Esophagus (tissue), 2 donors: Measurements from ENCODE around the gene THAP9. TPM values are rescaled to one million over a fixed set of nuclear protein-coding genes. Genes with fewer than 3 reads are reported as not detected.

Experiments used
- H3K27ac ChIP-seq, 2 donors: one replicate each; pipeline ENCODE4 v1.5.1; 2013; ENCODE audit warnings: low read depth in 2 of 2, mild to moderate bottlenecking in 2 of 2, inconsistent platforms in 1 of 2, low read length in 1 of 2, moderate library complexity in 1 of 2
- H3K27me3 ChIP-seq, 2 donors: one replicate each; pipeline ENCODE4 v1.6.1; 2013; ENCODE audit warnings: low read length in 2 of 2, control low read depth in 1 of 2, mild to moderate bottlenecking in 1 of 2; ENCODE audit not compliant: insufficient read depth in 2 of 2, control insufficient read depth in 1 of 2
- H3K36me3 ChIP-seq, 2 donors: one replicate each; pipeline ENCODE4 v1.6.1; 2013; ENCODE audit warnings: low read length in 1 of 2; ENCODE audit not compliant: control insufficient read depth in 2 of 2, insufficient read depth in 2 of 2
- H3K4me1 ChIP-seq, 2 donors: one replicate each; pipeline ENCODE4 v1.6.1; 2013; ENCODE audit warnings: low read length in 1 of 2; ENCODE audit not compliant: control insufficient read depth in 2 of 2, insufficient read depth in 2 of 2
- H3K4me3 ChIP-seq, 2 donors: one replicate each; pipeline ENCODE4 v1.5.1; 2013; ENCODE audit warnings: low read length in 2 of 2, mild to moderate bottlenecking in 2 of 2, low read depth in 1 of 2, moderate library complexity in 1 of 2
- H3K9me3 ChIP-seq, 2 donors: one replicate each; pipeline ENCODE4 v1.6.1; 2013; ENCODE audit warnings: mild to moderate bottlenecking in 2 of 2, low read depth in 1 of 2, low read length in 1 of 2, moderate library complexity in 1 of 2; ENCODE audit not compliant: control insufficient read depth in 2 of 2, insufficient read depth in 1 of 2
- WGBS, 2 donors: extraction: QIAGEN DNeasy Blood & Tissue Kit; methylation state at CpG; one replicate each; pipeline ENCODE4 v1.1.7; 2013; 5-methylcytosine and 5-hydroxymethylcytosine counted together
- polyA plus RNA-seq, 2 donors: library from polyadenylated mRNA; stranded (reverse); fragments of 200-250 nt; gene quantifications; one replicate each; pipeline ENCODE4 v1.2.3, GENCODE V29; 2013
- donor health status: healthy with polysubstance abuse.
- donor health status: Bipolar disorder and iron deficiency.

Gene THAP9
- polyA plus RNA-seq, 2 donors, result 1.4 to 1.9 TPM

DNA sequence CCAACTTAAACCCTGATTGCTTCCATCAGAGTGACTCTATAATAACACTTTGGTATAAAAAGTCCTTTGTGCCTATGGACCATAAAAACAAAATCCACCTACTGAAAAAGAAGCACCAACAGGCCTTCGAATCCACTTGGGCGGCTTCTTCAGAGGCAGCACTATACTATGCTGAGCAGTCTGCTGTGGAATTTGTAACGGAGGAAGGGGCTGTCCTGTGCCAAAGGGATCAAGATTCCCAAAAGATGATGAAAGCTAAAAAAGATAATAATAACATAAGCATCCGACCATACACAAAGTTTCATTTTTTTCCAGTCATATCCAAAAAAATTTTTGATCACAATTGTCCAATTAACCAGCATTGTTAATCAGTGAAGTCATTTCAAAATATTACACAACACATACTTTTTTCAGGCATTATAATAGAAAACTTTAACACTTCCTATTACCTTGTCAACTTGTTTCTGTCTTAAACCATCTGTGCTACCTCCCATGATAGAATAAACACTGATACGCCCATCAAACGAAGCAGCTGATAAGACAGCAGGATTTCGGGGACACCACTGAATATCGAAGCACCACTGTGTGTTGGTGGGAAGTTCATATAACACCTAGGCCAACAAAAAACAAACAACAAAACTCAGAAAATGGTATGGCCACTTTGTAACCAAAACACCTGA, 33.7 kb upstream of the THAP9 start:
- H3K27ac ChIP-seq, result peak overlapping the region; percentile 42 to 55
- no peak overlapping the region for H3K4me3 ChIP-seq
- WGBS, 2 donors, result 77 to 86% methylated on average over 8 of the region's 8 CpGs
- peaks cover 0 to 15% of the 10 kb centered on the region in 2 donors for H3K36me3 ChIP-seq
- no peaks in the 10 kb centered on the region for H3K27me3 ChIP-seq
- peaks cover 0 to 2% of the 10 kb centered on the region in 2 donors for H3K4me1 ChIP-seq
- H3K9me3 ChIP-seq, result no peaks in the 10 kb centered on the region

GRCh38 chr4:82868572-82868971, 32.0 kb upstream of the THAP9 start:
- WGBS, 2 donors, result 98% methylated on average over 5 of the region's 5 CpGs
- Histone ChIP-seq H3K4me3 (no peak overlapping the region), H3K27ac (no peak overlapping the region), H3K36me3 (peaks cover 0 to 20% of the 10 kb centered on the region in 2 donors), H3K9me3 (no peaks in the 10 kb centered on the region), H3K27me3 (no peaks in the 10 kb centered on the region), H3K4me1 (peaks cover 2% of the 10 kb centered on the region in 2 donors)

GRCh38 chr4:82885410-82885809, 15.1 kb upstream of the THAP9 start:
- Histone ChIP-seq H3K4me1 (no peaks in the 10 kb centered on the region), H3K4me3 (no peak overlapping the region), H3K36me3 (no peaks in the 10 kb centered on the region), H3K27ac (no peak overlapping the region), H3K9me3 (no peaks in the 10 kb centered on the region), H3K27me3 (no peaks in the 10 kb centered on the region)

DNA sequence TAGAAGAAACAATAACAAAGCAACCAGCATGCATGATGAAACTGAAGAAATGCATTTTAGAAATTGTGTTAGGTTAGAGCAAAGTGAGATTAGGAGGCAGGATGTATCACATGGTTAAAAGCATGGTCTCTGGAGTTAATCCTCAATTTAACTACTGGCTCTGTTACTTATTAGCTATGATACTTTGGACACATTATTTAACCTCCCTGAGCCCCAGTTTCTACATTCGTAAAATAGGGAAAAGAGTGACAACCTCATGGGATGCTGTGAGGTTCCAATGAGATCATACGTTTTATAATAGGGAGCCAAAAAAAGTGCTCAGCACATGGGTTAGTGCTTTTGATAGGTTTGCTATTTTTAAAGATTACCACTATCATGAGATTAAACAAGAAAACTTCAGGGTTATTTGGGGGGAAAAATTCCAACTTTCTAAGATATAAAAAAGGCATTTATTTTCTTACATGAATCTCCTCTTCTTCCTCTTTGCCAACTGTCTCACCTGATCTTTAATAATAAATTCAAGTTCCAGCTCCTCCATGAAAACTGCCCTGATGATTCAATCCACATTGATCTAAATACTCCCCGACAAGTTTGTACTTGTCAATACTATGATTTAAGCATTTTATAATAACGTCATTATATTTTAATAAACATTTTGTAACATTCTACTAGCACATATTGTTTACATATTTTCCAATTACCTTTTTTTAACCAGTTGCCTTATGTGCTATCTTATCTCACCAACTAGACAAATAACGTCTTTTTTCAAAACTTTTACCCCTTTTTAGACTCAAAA, 14.2 kb upstream of the THAP9 start:
- Histone ChIP-seq H3K4me3 (no peak overlapping the region), H3K9me3 (no peaks in the 10 kb centered on the region), H3K27me3 (no peaks in the 10 kb centered on the region), H3K27ac (no peak overlapping the region), H3K4me1 (no peaks in the 10 kb centered on the region), H3K36me3 (no peaks in the 10 kb centered on the region)
- WGBS, 2 donors, result 35 to 40% methylated on average over 5 of the region's 5 CpGs

DNA sequence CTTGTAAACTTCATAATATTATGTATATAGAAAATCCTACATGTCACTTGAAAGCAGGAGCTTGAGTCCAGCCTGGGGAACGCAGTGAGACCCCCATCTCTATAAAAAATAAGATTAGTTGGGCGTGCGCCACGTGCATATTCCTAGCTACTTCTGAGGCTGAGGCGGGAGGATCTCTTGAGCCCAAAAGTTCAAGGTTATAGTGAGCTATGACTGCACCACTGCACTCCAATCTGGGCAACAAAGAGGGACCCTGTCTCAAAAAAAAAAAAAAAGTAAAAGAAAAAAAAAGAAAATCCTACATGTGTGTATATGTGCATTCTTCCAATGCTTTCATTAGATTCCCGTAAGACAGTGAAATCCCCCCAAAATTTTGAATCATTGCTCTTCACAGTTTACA, 11.2 kb upstream of the THAP9 start:
- Histone ChIP-seq H3K4me1 (no peaks in the 10 kb centered on the region), H3K4me3 (peak overlapping the region in 1 of 2 donors; percentile 81), H3K9me3 (no peaks in the 10 kb centered on the region), H3K36me3 (no peaks in the 10 kb centered on the region), H3K27ac (peak overlapping the region in 1 of 2 donors; percentile 10), H3K27me3 (no peaks in the 10 kb centered on the region)
- 71 to 73% methylated on average over 6 of the region's 6 CpGs for whole genome bisulfite sequencing, 2 donors

- no peaks in the 10 kb centered on the region for H3K9me3 ChIP-seq
- no peaks in the 10 kb centered on the region for H3K27me3 ChIP-seq
- peak overlapping the region; percentile 68 to 81 for H3K4me3 ChIP-seq
- WGBS, 2 donors, result 0 to 1% methylated on average over 16 of the region's 16 CpGs
- H3K36me3 ChIP-seq, result peaks cover 0 to 3% of the 10 kb centered on the region in 2 donors
- H3K27ac ChIP-seq, result peak overlapping the region; percentile 97 to 99
- no peaks in the 10 kb centered on the region for H3K4me1 ChIP-seq
These were observed 10.0 kb upstream of the THAP9 start for GRCh38 chr4:82890528-82890900.

- WGBS, 2 donors, result 0 to 1% methylated on average over 60 to 71 of the region's 71 CpGs
- Histone ChIP-seq H3K27me3 (no peaks in the 10 kb centered on the region), H3K4me1 (no peaks in the 10 kb centered on the region), H3K4me3 (peak within 1 kb of the TSS; percentile 68 to 81), H3K27ac (peak within 1 kb of the TSS; percentile 97 to 99), H3K9me3 (no peaks in the 10 kb centered on the region), H3K36me3 (peaks cover 0 to 3% of the 10 kb centered on the region in 2 donors)
These were observed 9.4 kb upstream of the THAP9 start, which contains the start of gene SEC31A for GRCh38 chr4:82890901-82891706. TSS of gene SEC31A (minus strand) at chr4:82891153. CDS start at chr4:82881936, 9,217 bp downstream.

DNA sequence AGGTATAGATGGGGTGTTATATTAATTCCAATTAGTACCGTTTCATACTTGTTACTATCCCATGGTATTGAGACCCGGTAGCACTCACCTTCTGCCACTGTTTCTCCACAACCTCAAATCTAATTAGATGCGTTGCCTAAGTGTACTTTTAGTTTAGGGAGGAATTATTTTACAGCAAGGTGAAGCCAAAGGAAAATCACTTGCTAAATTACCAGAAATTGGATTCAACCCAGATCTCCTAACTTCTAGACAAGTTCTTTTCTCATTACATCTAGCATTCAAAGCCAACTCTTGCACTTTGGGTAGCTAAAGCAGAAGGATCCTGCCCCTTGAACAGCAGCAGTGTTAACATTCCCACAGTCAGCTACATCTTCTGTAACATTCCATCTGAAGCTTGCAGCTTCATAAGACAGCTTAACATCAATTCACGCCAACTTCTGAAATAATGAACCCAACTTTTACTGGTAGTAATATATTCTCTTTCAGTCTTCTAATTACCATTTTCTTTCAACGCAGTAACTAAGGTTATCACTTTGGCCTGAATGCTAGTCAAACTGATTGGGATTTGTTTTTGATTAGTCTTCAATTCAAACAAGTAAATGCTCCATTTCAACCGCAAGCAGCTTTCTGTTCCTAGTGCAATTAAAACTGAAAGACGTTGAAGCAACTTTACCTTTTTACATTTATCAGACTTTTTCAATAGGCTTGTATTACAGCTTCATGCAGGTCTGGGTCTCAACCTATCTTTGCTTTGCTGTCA, 8.6 kb upstream of the THAP9 start:
- WGBS, 2 donors, result 25 to 31% methylated on average over 7 of the region's 7 CpGs
- Histone ChIP-seq H3K4me1 (no peaks in the 10 kb centered on the region), H3K4me3 (peak overlapping the region; percentile 68 to 81), H3K9me3 (no peaks in the 10 kb centered on the region), H3K27ac (peak overlapping the region; percentile 97 to 99), H3K36me3 (peaks cover 0 to 3% of the 10 kb centered on the region in 2 donors), H3K27me3 (no peaks in the 10 kb centered on the region)

GRCh38 chr4:82892467-82892802, 8.1 kb upstream of the THAP9 start:
- Histone ChIP-seq H3K27me3 (no peaks in the 10 kb centered on the region), H3K4me1 (no peaks in the 10 kb centered on the region), H3K4me3 (no peak overlapping the region), H3K36me3 (peaks cover 0 to 3% of the 10 kb centered on the region in 2 donors), H3K27ac (no peak overlapping the region), H3K9me3 (no peaks in the 10 kb centered on the region)
- 65 to 83% methylated on average over 1 of the region's 1 CpG for WGBS, 2 donors
